GM19395 (cell line): Measurements from ENCODE around the gene DCUN1D1.

Experiments
- ATAC-seq: cut with Tn5 transposase; IDR thresholded peaks from one replicate; pipeline ENCODE4 v1.9.1; 2021; ENCODE audit warnings: mild to moderate bottlenecking, moderate library complexity; ENCODE audit not compliant: unreplicated experiment

DCUN1D1 gene

DNA sequence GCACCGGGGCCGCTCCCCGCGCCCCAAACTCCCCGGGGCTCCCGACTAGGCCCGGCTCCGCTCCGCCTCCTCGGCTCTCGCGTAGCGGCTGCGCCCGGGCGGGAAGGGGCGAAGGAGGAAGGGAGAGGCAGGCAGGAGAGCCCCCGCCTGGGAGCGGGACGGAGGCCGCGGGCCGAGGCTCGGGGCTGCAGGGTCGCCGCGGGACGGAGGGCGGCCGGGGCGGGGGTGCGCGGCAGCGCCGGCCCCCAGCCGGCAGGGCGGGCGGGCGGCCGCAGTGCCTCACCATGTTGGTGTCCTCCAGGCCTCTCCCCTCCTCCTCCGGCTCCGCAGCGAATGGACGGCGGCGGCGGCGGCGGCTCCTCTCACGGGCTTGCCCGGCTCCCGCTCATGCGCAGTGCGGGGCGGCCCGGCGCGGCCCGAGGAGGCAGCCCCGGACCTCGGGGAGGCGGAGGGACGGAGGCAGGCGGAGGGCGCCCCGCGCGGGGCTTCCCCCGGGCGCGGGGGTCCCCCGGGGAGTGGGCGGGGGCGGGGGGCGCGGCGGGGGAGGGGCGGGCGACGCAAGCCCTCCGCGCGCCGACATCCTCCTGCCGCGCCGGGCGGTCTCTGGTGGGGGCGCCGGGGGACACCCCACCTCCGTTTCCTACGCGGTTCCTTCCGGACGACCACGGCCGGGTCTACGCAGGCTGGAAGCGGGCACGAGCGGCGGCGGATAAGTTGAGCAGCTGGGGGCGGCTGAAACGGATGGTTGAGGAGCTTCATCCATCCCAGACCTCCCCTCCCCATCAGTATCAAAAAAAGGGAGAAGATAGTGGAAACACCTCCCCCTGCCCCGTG lies at the start of gene DCUN1D1:
DCUN1D1 (minus strand) TSS at position 335 of the 834 bp plus-strand sequence; CDS start at position 286, 49 bp downstream.
- ATAC-seq, result peak; percentile 85

DNA sequence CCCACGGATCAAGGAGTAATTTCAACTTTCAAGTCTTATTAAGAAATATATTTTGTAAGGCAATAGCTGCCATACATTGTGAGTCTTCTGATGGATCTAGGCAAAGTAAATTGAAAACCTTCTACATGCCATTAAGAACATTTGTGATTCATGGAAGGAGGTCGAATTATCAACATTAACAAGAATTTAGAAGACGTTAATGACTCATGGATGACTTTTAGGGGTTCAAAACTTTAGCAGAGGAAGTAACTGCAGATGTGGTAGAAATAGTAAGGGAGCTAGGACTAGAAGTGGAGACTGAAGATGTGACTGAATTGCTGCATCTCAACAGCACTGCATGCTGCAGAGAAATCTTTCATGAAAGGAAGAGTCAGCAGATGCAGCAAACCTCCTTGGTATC lies 48.1 kb upstream of the DCUN1D1 start:
- no peak for ATAC-seq

DNA sequence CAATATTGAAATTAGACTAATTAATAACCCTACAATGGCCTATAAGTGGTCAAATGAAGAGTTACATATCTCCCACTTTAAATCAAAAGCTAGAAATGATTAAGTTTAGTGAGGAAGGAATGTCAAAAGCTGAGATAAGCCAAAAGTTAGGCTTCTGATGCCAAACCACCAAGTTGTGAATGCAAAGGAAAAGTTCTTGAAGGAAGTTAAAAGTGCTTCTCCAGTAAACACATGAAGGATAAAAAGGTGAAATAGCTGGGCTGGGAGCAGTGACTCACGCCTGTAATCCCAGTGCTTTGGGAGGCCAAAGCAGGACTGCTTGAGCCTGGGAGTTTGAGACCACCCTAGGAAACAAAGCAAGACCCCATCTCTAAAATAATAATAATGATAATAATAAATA lies 46.9 kb upstream of the DCUN1D1 start:
- ATAC-seq, result no peak

DNA sequence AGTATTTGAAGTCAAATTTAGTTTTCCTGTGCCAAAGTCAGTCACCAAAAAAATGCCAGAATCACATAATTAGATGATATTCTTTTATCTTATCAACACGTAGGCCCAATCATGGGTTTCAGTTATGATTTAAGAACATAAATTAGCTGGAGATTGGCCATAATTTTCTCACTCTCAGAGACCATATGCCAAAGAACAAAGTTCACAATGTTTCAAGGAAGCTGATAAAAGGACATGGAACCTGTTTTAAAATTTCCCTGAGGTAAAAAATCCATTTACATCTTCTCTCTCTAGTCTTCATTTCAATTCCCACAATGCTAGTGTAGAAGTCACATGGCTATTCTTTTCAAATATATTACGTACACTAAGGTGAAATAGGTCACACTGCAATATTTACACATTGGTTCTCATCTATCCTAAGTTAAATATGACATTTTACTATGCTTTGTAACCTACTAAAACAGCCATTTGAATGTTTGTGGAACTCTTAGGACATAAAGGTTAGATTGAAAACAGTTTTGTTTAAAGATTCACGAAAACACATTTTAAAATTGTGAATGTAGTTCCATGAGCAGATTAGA lies 42.7 kb upstream of the DCUN1D1 start:
- ATAC-seq, result no peak

DNA sequence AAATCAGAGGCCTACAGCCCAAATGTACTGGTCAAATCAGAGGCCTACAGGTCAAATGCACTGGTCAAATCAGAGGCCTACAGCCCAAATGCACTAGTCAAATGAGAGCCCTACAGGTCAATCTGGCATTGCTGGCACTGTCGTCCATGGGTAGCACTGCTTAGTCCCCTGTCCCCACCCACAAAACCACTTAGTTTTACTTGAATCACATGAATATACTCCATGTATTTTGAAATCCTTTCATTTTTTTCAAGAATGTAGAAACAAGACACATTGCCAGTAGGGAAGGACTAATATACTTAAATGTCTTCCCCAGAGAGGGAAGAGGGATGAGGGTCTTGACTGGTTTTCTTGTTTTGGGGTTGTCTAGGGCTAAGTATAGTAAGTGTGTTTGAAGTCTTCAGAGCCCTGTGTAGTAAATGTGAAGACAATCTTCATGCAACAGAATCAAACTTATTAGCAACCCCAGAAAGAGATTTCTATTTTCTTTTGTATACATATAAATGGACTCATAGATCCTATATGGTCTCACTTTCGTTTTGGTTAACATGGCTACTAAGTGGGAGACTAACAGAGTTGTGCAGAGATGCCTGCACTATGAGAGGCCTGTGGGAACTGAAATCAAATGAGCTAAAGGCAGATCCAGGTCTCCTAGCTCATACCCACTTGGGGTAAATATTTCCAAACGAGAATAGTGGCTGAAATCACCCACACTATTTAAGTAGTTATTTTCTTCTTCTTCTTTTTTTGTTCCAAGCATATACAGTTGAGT lies 38.3 kb upstream of the DCUN1D1 start:
- ATAC-seq, result no peak

DNA sequence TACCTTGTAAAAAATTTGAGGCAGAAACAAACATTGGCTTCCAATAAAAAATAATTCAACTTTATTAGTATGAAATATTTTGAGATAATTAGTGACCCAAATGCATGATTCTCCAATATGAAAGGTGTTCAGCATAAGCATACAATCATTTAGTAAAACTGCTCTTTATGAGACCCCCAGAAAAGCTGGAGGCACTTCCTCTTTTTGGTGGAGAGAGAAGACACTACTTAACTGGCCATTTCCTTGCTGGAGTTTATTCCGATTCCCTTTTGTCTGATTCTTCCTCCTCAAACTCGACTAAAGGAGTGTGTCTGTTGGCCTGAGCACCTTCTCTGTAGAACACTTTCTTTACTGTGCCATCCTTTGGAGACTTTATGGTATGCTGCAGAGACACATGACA lies 34.8 kb upstream of the DCUN1D1 start:
- no peak for ATAC-seq

DNA sequence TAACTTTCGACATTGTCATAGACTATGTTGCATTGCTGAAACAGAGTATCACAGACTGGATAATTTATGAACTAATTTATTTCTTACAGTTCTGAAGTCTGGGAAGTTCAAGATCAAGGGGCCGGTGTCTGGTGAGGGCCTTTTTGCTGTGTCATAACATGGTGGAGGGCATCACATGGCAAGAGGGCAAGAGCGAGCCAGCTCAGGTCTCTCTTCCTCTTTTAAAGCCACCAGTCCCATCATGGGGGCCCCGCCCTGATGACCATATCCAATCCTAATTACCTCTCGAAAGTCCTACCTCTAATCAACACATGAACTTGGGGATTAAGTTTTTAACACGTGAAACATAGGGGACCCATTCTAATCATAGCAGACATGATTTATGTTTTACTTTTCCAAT lies 33.5 kb upstream of the DCUN1D1 start:
- ATAC-seq, result no peak

DNA sequence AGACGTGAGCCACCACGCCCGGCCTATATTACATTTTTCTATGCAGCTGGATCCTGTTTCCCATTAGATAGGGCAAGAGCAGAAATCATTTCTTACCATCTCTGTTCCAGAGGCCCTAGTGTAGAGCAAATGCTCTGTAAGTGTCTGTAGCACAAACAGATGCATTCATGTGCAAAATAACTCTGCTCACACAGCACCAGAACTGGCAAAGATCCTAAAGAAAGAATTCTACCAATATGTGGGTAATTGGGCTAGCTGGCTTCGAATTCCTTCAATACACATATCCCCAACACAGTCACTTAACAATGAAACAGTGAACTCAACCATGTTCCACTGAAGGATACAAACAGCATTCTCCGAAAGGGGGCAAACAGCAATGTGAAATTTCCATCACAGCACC lies 32.7 kb upstream of the DCUN1D1 start:
- ATAC-seq, result no peak

DNA sequence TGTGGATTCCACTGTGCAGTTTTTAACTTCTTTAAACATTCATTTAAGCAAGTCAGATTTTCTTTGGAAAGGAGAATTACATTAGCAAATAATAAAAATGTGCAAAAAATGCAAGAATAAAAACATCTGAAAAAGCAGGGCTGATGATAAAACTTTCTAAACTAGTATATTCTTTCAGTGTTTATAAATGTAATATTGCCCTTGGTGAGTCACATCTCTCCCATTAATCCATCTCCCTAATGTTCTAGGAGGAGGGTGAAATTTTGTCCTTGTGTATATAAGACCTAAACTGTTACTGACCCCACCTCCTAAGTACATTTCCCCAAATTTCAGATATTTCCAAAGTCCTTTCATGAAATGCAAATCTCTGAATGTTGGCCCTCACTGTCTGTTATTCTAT lies 28.5 kb upstream of the DCUN1D1 start:
- ATAC-seq, result no peak

DNA sequence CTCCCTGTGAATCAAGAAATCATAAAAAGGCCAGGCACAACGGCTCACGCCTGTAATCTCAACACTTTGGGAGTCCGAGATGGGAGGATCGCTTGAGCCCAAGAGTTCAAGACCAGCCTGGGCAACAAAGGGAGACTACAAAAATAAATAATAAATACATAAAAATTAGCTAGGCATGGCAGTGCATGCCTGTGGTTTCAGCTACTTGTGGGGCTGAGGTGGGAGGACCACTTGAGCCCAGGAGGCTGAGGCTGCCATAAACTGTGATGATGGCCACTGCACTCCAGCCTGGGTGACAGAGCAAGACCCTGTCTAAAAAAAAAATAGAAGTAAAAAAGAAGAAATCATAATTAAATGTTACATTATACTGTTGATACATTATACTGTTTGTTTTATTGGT lies 28.0 kb upstream of the DCUN1D1 start:
- ATAC-seq, result no peak

DNA sequence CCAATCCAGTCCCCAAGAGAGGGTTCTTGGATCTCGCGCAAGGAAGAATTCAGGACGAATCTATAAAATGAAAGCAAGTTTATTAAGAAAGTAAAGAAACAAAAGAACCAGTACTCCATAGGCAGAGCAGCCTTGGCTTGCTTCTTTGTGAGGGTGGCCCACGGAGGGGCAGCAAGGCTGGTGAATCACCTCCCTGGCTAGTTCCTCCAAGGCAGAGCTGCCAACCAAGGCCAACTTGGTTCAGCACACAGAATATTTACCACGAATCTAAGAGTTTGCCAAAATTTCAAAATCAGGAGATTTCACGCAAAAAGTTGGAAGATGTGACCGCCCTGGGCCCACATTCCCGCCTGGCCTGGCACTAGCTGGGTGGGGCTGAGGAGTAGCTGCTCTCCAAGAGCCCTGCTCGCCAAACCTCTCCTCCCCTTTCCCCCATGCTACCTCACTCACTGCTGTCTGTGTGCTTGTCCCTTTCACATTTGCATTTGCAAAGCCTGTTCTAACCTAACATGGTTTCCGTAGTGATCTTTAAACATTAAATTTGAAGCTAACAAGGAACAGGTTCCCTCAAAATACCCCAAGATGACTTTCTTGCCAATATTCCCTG lies 26.2 kb upstream of the DCUN1D1 start:
- ATAC-seq, result no peak

DNA sequence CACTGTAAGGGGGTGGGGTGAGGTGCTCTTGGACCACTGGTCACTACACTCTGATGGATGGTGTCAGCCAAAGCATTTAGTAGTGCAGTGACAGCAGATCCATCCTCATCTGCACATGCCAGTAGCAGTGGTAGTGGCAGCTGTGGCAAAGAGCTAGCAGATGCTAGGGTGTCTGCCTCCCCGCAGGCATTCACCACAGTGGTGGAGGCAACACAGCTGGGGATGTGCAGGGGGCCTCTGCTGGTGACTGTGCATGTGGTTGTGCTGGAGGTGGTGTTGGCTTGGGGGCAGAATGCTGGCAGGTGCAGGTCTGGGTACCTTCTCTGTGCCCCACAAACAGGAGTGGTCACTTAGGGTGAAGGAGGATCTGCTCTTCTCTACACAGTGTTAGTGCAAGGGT lies 19.4 kb upstream of the DCUN1D1 start:
- no peak for ATAC-seq

DNA sequence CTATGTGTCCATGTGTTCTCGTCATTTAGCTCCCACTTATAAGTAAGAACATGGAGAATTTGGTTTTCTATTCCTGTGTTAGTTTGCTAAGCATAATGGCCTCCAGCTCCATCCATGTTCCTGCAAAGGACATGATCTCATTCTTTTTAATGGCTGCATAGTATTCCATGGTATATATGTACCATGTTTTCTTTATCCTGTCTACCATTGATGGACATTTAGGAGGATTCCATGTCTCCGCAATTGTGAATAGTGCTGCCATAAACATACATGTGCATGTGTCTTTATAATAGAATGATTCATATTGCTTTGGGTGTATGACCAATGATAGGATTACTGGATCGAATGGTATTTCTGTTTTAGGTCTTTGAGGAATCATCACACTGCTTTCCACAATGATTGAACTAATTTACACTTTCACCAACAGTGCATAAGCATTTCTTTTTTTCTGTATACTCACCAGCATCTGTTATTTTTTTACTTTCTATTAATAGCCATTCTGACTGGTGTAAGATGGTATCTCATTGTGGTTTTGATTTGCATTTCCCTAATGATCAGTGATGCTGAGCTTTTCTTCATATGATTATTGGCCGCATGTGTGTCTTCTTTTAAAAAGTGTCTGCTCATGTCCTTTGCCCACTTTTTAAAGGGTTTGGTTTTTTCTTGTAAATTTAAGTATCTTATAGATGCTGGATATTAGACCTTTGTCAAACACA lies 13.3 kb upstream of the DCUN1D1 start:
- peak; percentile 65 for ATAC-seq

DNA sequence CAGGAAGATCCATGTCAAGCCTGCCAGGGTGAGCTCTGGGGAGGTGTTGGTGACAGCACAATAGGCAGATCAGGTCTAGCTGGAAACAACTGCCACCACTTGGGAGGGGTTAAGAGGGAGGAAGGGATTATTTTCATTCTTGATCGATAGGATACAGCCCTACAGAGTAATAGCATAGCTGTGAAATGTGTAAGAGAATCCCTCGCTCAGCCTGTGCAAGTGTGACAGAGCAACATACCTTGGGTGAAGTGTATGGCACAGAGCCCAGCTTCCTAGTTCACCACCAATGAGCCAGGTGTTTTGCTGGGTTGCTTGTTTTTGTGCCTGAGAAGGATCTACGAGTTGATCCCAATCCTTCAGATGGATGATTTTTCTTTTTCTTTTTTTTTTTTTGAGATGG lies 9.2 kb upstream of the DCUN1D1 start:
- ATAC-seq, result no peak

DNA sequence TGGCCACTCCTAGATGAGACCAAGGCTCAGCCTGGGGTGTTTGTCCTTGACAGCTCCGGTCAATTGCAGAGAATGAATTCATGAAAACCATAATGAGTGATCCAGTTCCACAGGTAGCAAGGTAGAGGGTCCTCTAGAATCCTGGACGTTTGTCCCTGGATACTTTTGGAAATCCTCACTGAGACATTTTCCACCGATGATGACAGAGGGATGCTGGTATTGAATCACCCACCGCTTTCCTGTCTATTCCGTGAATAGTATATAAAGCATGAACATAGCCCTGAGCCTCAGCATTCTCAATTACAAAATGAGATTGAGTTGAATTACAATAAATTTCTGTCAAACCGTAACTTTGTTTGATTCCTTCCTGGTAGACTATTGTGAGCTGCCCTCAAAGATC lies 5.7 kb upstream of the DCUN1D1 start:
- no peak for ATAC-seq

DNA sequence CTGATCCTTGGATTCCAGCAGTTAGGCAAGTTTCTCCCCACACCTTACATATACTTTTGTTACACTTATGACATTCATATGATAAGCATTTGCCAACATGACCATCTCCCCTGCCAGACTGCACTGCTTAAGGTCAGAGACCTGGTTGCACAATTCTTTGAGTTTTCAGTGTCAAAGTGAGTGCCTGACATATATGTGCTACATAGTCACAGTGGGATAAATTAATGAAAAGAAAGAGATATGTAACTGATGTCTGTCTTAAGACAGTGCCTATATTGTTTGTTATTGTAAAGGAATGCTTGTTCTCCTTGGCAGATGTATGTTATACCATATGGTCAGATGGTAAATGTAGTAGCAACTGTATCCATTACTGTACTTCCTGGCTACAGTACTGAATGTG lies 3.5 kb upstream of the DCUN1D1 start:
- no peak for ATAC-seq

DNA sequence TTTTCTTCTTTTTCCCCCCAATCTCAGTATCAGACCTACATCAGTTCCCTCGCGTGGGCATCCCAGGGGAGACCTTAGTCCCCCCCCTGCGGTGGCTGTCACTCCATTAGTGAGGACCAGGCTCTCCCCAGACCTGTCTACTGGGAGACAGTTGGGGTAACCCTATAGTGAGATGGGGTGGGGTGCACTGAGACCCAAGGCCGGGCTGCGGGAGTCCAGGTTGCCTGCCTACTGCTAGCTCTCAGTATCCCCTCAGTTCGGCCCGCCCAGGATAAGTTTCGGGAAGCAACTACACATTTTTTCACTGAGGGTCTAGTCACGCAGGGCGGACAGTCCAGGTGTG lies 671 bp upstream of the DCUN1D1 start:
- no peak for ATAC-seq

DNA sequence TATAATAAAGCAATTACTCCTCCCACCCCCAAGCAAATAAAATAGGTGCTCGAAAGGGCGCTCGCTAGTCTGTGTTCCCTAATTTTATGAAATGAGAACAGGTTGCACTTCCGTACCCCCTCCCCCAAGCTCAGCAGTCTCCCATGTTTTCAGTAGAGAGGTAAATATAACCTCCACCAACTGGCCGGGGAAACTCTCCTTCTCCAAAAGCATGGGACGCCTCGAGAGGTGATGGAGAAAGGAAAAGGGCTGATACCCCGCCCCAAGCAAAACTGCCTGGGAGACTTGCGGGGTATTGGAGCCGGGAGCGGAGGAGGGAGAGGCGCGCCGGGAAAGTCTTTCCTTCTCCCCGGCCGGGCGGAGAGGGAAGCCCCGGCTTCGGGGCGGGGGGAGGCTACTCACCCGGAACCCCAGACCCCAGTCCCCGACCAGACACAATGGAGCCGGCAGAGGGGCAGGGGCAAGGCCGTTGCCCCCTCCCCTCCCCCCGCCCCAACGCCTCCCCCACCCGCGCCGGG lies 605 bp downstream of the DCUN1D1 start:
- ATAC-seq, result peak; percentile 29

DNA sequence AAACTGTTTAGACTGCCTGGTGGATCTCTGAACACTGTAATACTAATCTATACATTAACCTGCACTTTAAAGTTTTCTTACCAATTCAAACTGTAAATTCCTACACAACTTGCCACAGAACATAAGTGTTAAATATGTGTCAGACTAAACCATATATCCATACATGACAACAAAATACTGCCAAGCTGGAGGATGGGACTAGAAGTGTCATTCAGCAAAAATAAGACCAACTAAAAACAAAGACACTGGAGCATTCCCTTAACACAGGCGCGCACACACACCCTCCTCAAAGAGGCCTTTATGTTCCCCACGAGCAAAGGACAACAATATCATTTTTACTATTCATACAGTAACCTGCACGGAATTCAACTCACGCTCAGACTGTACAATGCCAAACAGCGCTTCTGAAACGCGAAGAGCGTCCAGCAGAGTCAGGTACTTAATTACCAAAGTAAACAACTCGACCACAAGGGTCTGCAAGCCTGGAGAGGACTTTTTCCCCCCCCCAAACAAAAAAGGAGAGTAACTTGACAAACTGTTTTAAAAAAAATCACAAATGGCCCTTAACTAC lies 1.1 kb downstream of the DCUN1D1 start:
- no peak for ATAC-seq

DNA sequence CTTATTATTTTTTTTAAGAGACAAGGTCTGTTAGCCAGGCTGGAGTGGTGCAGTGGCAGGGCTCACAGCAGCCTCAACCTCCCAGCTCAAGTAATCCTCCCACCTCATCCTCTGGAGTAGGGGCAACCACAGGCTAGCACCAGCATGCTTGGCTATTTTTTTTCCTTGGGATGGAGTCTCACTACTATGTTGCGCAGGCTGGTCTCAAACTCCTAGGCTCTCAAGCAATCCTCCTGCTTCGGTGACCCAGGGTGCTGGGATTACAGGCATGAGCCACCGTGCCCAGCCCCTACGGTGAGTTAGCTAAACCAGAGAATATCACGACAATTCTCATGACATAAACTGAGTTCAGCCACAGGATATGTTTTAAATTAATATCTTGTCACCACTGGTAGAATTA lies 2.0 kb downstream of the DCUN1D1 start:
- no peak for ATAC-seq
